H1 (cell line): Measurements from ENCODE around the gene C7orf57. TPM values are rescaled to one million over a fixed set of nuclear protein-coding genes. Genes with fewer than 3 reads are reported as not detected.

Experiments used
- CTCF ChIA-PET: fragments of 300-600 bp; sonication (Branson Sonifier 250); formaldehyde crosslinking; loops from one replicate; lab custom pipeline; 2021; ENCODE audit not compliant: partially characterized antibody; lab: Charles Lee
- POLR2A ChIA-PET: fragments of 300-600 bp; sonication (Branson Sonifier 250); formaldehyde crosslinking; loops from one replicate; lab custom pipeline; 2021; ENCODE audit warnings: inconsistent platforms; ENCODE audit not compliant: partially characterized antibody; lab: Charles Lee
- DNase-seq, 2 experiments: peaks; one replicate each; pipeline versions ENCODE4 v3.0.0 to v3.0.0-alpha.2; 2010 to 2022; ENCODE audit warnings: low spot score in 2 of 2, low read depth in 1 of 2, mixed read lengths in 1 of 2
- FAIRE-seq: peaks from 2 replicates; lab custom pipeline; 2011; peaks lifted over from hg19 to GRCh38; lab: Jason Lieb, UNC
- H2AFZ ChIP-seq: 2 replicates; pipeline ENCODE4 v1.8.1; 2012; ENCODE audit warnings: low read length, inconsistent platforms
- H2AK5ac ChIP-seq: 2 replicates; pipeline ENCODE4 v1.6.1; 2013; ENCODE audit warnings: low read depth, low read length
- H2BK120ac ChIP-seq: replicated peaks from 2 replicates; pipeline ENCODE3; 2013; ENCODE audit warnings: low read depth, low read length, inconsistent platforms
- H2BK12ac ChIP-seq: 2 replicates; pipeline ENCODE4 v1.6.1; 2013; ENCODE audit warnings: low read depth, low read length
- H2BK15ac ChIP-seq: 2 replicates; pipeline ENCODE4 v1.6.1; 2013; ENCODE audit warnings: low read length
- H2BK20ac ChIP-seq: 2 replicates; pipeline ENCODE4 v1.6.1; 2013; ENCODE audit warnings: low read length
- H2BK5ac ChIP-seq: 2 replicates; pipeline ENCODE4 v1.6.1; 2013; ENCODE audit warnings: low read depth, low read length
- H3K14ac ChIP-seq: 2 replicates; pipeline ENCODE4 v1.6.1; 2013; ENCODE audit warnings: inconsistent platforms; ENCODE audit not compliant: insufficient read length
- H3K18ac ChIP-seq: 2 replicates; pipeline ENCODE4 v1.6.1; 2013; ENCODE audit warnings: low read length; ENCODE audit errors: extremely low read depth
- H3K23ac ChIP-seq: 2 replicates; pipeline ENCODE4 v1.6.1; 2013; ENCODE audit warnings: inconsistent platforms; ENCODE audit not compliant: insufficient read length
- H3K23me2 ChIP-seq: 2 replicates; pipeline ENCODE4 v1.6.1; 2013; ENCODE audit warnings: low read depth, low read length
- H3K27ac ChIP-seq: 2 replicates; pipeline ENCODE4 v1.6.1; 2011; ENCODE audit warnings: low read depth, low read length, inconsistent platforms
- H3K27me3 ChIP-seq, 4 experiments: replicated peaks in 1 of 4; 1 replicate in 1 of 4; 2 replicates in 3 of 4; pipeline versions ENCODE4 v1.6.1 to v1.8.1; 2011 to 2013; ENCODE audit warnings: low read length in 3 of 4, mild to moderate bottlenecking in 3 of 4, inconsistent platforms in 2 of 4, mixed read lengths in 2 of 4, moderate library complexity in 1 of 4; ENCODE audit not compliant: control insufficient read depth in 3 of 4, insufficient read depth in 3 of 4; ENCODE audit errors: extremely low read depth in 1 of 4
- H3K36me3 ChIP-seq, 4 experiments: 2 replicates each; pipeline versions ENCODE4 v1.6.1 to v1.8.1; 2011 to 2013; ENCODE audit warnings: mild to moderate bottlenecking in 4 of 4, low read length in 3 of 4, moderate library complexity in 2 of 4, control low read depth in 1 of 4, inconsistent platforms in 1 of 4; ENCODE audit not compliant: insufficient read depth in 4 of 4, control insufficient read depth in 2 of 4
- H3K4ac ChIP-seq: replicated peaks from 2 replicates; pipeline ENCODE3; 2013; ENCODE audit warnings: low read length, low read depth, mixed read lengths, inconsistent platforms; ENCODE audit not compliant: insufficient read length
- H3K4me1 ChIP-seq, 4 experiments: replicated peaks in 1 of 4; 1 replicate in 1 of 4; 2 replicates in 3 of 4; pipeline versions ENCODE4 v1.6.1 to v1.8.1; 2011 to 2013; ENCODE audit warnings: low read length in 3 of 4, inconsistent platforms in 2 of 4, mixed read lengths in 1 of 4; ENCODE audit not compliant: insufficient read depth in 4 of 4, control insufficient read depth in 3 of 4
- H3K4me2 ChIP-seq, 2 experiments: 2 replicates each; pipeline versions ENCODE4 v1.6.1 to v1.8.1; 2011 to 2013; ENCODE audit warnings: low read depth in 2 of 2, low read length in 2 of 2, control low read depth in 1 of 2, inconsistent platforms in 1 of 2, mild to moderate bottlenecking in 1 of 2; ENCODE audit not compliant: insufficient read depth in 1 of 2
- H3K4me3 ChIP-seq, 4 experiments: fragments of 200-600, 300-600 bp in 1 of 4; sonication (generic), shearing (Covaris generic), sonication (Bioruptor Twin) in 1 of 4; 2 replicates each; pipeline versions ENCODE4 v1.5.1 to v1.8.1; 2011 to 2016; ENCODE audit warnings: low read length in 4 of 4, low read depth in 3 of 4, control low read depth in 2 of 4, inconsistent platforms in 2 of 4, mild to moderate bottlenecking in 2 of 4, mixed read lengths in 1 of 4, moderate library complexity in 1 of 4; ENCODE audit not compliant: insufficient read depth in 2 of 4; ENCODE audit errors: extremely low read depth in 1 of 4
- H3K56ac ChIP-seq: replicated peaks from 2 replicates; pipeline ENCODE3; 2013; ENCODE audit warnings: low read depth, mild to moderate bottlenecking, mixed read lengths, low read length, inconsistent platforms; ENCODE audit not compliant: insufficient read length
- H3K79me1 ChIP-seq: 2 replicates; pipeline ENCODE4 v1.6.1; 2013; ENCODE audit warnings: low read depth, low read length, control low read depth
- H3K79me2 ChIP-seq, 2 experiments: 2 replicates each; pipeline versions ENCODE4 v1.6.1 to v1.8.1; 2012 to 2013; ENCODE audit warnings: low read length in 2 of 2, mild to moderate bottlenecking in 2 of 2, inconsistent platforms in 1 of 2; ENCODE audit not compliant: insufficient read depth in 2 of 2, control insufficient read depth in 1 of 2
- H3K9ac ChIP-seq, 4 experiments: replicated peaks in 1 of 4; 1 replicate in 1 of 4; 2 replicates in 3 of 4; pipeline versions ENCODE4 v1.6.1 to v1.8.1; 2011 to 2013; ENCODE audit warnings: low read depth in 3 of 4, low read length in 3 of 4, control low read depth in 2 of 4, mild to moderate bottlenecking in 2 of 4, moderate library complexity in 2 of 4, inconsistent platforms in 1 of 4; ENCODE audit errors: extremely low read depth in 1 of 4
- H3K9me3 ChIP-seq, 2 experiments: 2 replicates each; pipeline versions ENCODE4 v1.6.1 to v1.8.1; 2012 to 2013; ENCODE audit warnings: mild to moderate bottlenecking in 2 of 2, moderate library complexity in 2 of 2, control low read depth in 1 of 2, inconsistent platforms in 1 of 2, low read depth in 1 of 2, low read length in 1 of 2, mixed read lengths in 1 of 2; ENCODE audit not compliant: insufficient read depth in 2 of 2
- H4K20me1 ChIP-seq, 2 experiments: replicated peaks in 1 of 2; 2 replicates each; pipeline versions ENCODE3 to v1.8.1; 2011 to 2013; ENCODE audit warnings: inconsistent platforms in 2 of 2, low read length in 2 of 2, mild to moderate bottlenecking in 1 of 2; ENCODE audit not compliant: insufficient read depth in 2 of 2, control insufficient read depth in 1 of 2
- H4K5ac ChIP-seq: 2 replicates; pipeline ENCODE4 v1.6.1; 2013; ENCODE audit warnings: low read length, low read depth, mixed read lengths, inconsistent platforms; ENCODE audit not compliant: insufficient read length
- H4K8ac ChIP-seq: 2 replicates; pipeline ENCODE4 v1.8.0; 2013; ENCODE audit warnings: mild to moderate bottlenecking, moderate library complexity, low read length, inconsistent platforms; ENCODE audit not compliant: insufficient read depth; ENCODE audit errors: extremely low read depth
- H4K91ac ChIP-seq: replicated peaks from 2 replicates; pipeline ENCODE3; 2013; ENCODE audit warnings: low read length, mixed read lengths, inconsistent platforms; ENCODE audit not compliant: insufficient read length
- CBX8 ChIP-seq: fragments of 300-800, 300-1000 bp; sonication (generic); IDR thresholded peaks from 2 replicates; pipeline ENCODE4 v1.7.1; 2016; ENCODE audit warnings: low read depth, low read length, borderline replicate concordance
- CREB1 ChIP-seq: IDR thresholded peaks from 2 replicates; pipeline ENCODE4 v1.6.1; 2012; ENCODE audit warnings: inconsistent platforms
- CTCF ChIP-seq, 3 experiments: IDR thresholded peaks; 1 replicate in 2 of 3; 2 replicates in 1 of 3; pipeline versions ENCODE4 v1.5.1 to v1.6.1; 2011; ENCODE audit warnings: low read length in 3 of 3, mild to moderate bottlenecking in 3 of 3, inconsistent platforms in 2 of 3, low read depth in 1 of 3, moderate library complexity in 1 of 3; ENCODE audit not compliant: insufficient read depth in 1 of 3; ENCODE audit errors: control extremely low read depth in 1 of 3
- EGR1 ChIP-seq: IDR thresholded peaks from 2 replicates; pipeline ENCODE4 v1.6.1; 2011; ENCODE audit warnings: low read depth, low read length, borderline replicate concordance
- NRF1 ChIP-seq: IDR thresholded peaks from 2 replicates; pipeline ENCODE4 v1.6.1; 2011; ENCODE audit warnings: mild to moderate bottlenecking, low read depth, low read length, improper control_type of control experiment
- RAD21 ChIP-seq, 2 experiments: IDR thresholded peaks in 1 of 2; conservative IDR thresholded peaks in 1 of 2; 2 replicates each; pipeline ENCODE4 v1.6.1; 2011; ENCODE audit warnings: low read depth in 2 of 2, low read length in 2 of 2, improper control_type of control experiment in 1 of 2, inconsistent platforms in 1 of 2, mild to moderate bottlenecking in 1 of 2, moderate library complexity in 1 of 2
- SAP30 ChIP-seq: fragments of 300-600 bp; sonication (generic); IDR thresholded peaks from 2 replicates; pipeline ENCODE4 v1.7.1; 2012; ENCODE audit warnings: low read length, moderate library complexity, mild to moderate bottlenecking, inconsistent platforms; ENCODE audit not compliant: insufficient read depth, insufficient replicate concordance
- SP1 ChIP-seq: IDR thresholded peaks from 2 replicates; pipeline ENCODE4 v1.6.1; 2011; ENCODE audit warnings: low read depth, low read length
- WGBS, 2 experiments: shearing (Covaris generic) in 1 of 2; methylation state at CpG; one replicate each; pipeline versions ENCODE4 v1.1.6 to v1.1.7; 2013 to 2015; ENCODE audit warnings: low lambda C conversion rate in 2 of 2, mixed read lengths in 2 of 2, inconsistent platforms in 1 of 2, low coverage in 1 of 2, missing lambda C conversion rate in 1 of 2; ENCODE audit not compliant: insufficient replicate concordance in 2 of 2, insufficient coverage in 1 of 2, insufficient read length in 1 of 2; ENCODE audit errors: extremely low coverage in 1 of 2, missing lambda C conversion rate in 1 of 2; 5-methylcytosine and 5-hydroxymethylcytosine counted together
- polyA plus RNA-seq, 7 experiments: library from polyadenylated mRNA; depleted of rRNA in 3 of 7; stranded (reverse) in 5 of 7; unstranded in 2 of 7; fragments of >200 nt in 5 of 7; fragments of 200-250 nt in 2 of 7; gene quantifications; 1 replicate in 5 of 7; 2 replicates in 1 of 7; 4 replicates in 1 of 7; pipeline versions ENCODE4 v1.2.1 to v1.2.3, GENCODE V29; 2011 to 2013; ENCODE audit warnings: missing spikeins in 2 of 7, mixed read lengths in 2 of 7
- total RNA-seq: library from RNA; stranded (reverse); fragmentation: NEBNext Ultra II Directional; extraction: Animal tissue kit (Norgen Biotek cat#: 25700); gene quantifications from 2 replicates; pipeline ENCODE4 v1.2.1, GENCODE V29; 2021

C7orf57 gene
- total and polyA plus RNA-seq, 2 of the 8 experiments (the other 6 are each of a cell fraction or from before 2014, with no cell fraction given) = 0.08 to 0.56 TPM

GRCh38 chr7:47992446-47992845 lies 42.9 kb upstream of the C7orf57 start:
- Histone ChIP-seq H2BK20ac (no peak overlapping the region), H2BK12ac (no peak overlapping the region), H3K56ac (no peak overlapping the region), H4K20me1 (peaks cover 0 to 2% of the 10 kb centered on the region in 2 experiments), H2AFZ (no peak overlapping the region), H3K36me3 (no peaks in the 10 kb centered on the region), H3K14ac (no peak overlapping the region), H3K27me3 (no peaks in the 10 kb centered on the region), H3K27ac (no peak overlapping the region), H3K4me2 (peak overlapping the region in 1 of 2 experiments; percentile 7; a peak in 1 of 4 replicates), H3K4me1 (peaks cover 0 to 5% (median 0%) of the 10 kb centered on the region in 4 experiments; a peak in 5 of 7 replicates), H4K5ac (no peak overlapping the region), H4K8ac (no peak overlapping the region), H3K79me1 (no peaks in the 10 kb centered on the region), H3K4me3 (peak overlapping the region in 1 of 4 experiments; percentile 54; a peak in 1 of 8 replicates), H2BK15ac (no peak overlapping the region), H3K9me3 (no peaks in the 10 kb centered on the region), H3K79me2 (no peaks in the 10 kb centered on the region), H3K4ac (no peak overlapping the region), H4K91ac (no peak overlapping the region), H2BK120ac (no peak overlapping the region), H2BK5ac (no peak overlapping the region), H2AK5ac (no peak overlapping the region), H3K18ac (no peak overlapping the region), H3K23me2 (peaks cover 4% of the 10 kb centered on the region; the same call in 1 of the 2 replicates), H3K9ac (no peak overlapping the region), H3K23ac (no peak overlapping the region)
- ChIA-PET POLR2A (interaction anchor here (1.1 to 3.2 kb wide), 5 partner anchors 8 to 96 kb away, joined by 3 to 36 read pairs (median 4); partner anchors contain the start of gene UPP1), CTCF (interaction anchor here (0.7 to 3.6 kb wide), 12 partner anchors 10 to 163 kb away, joined by 3 to 38 read pairs (median 3); no protein-coding TSS in a partner anchor)
- TF ChIP-seq RAD21 (IDR thresholded peaks at IDR 0.05 in 1 of 2, conservative IDR thresholded peaks at IDR 0.05 in 1 of 2; ENCODE audit: low read depth in 2 of 2, low read length in 2 of 2) (peak in 1 of 2 experiments; percentile 11; a peak in 1 of 4 replicates), CBX8 (no peak), NRF1 (no peak), SAP30 (no peak), SP1 (no peak), CTCF (IDR thresholded peaks at IDR 0.05; ENCODE audit: control extremely low read depth in 1 of 3, insufficient read depth in 1 of 3, low read depth in 1 of 3, low read length in 3 of 3) (no peak), CREB1 (no peak), EGR1 (no peak)
- DNase-seq = no peak
- FAIRE-seq = no peak
- 57% methylated on average over 3 of the region's 3 CpGs; no CpG with 5 or more reads in 1 of the 2 experiments for WGBS, 2 experiments
